ENCODE data around the gene MSRB3.

- TF ChIP-seq FOXM1 (IDR thresholded peaks at IDR 0.05; ENCODE audit: low read depth) (no peak), SMC3 (IDR thresholded peaks at IDR 0.05; ENCODE audit: low read depth, low read length) (no peak), CTCF (IDR thresholded peaks at IDR 0.05) (no peak), RXRA (IDR thresholded peaks at IDR 0.05; ENCODE audit: borderline replicate concordance, low read depth) (no peak), POLR2AphosphoS5 (IDR thresholded peaks at IDR 0.05; ENCODE audit: low read depth, low read length) (no peak), USF2 (IDR thresholded peaks at IDR 0.05; ENCODE audit: borderline replicate concordance, low read depth, low read length) (no peak)
These were observed 77.0 kb downstream of the MSRB3 start for GRCh38 chr12:65355461-65355860.
